Tongue (tissue), 1 donor: ENCODE data around the gene ERP27. TPM values are rescaled to one million over a fixed set of nuclear protein-coding genes. Genes with fewer than 3 reads are reported as not detected.

Experiments used
- total RNA-seq: library from RNA; depleted of rRNA; stranded (reverse); fragments of >200 nt; gene quantifications from one replicate; pipeline ENCODE4 v1.2.3, GENCODE V29; 2014

ERP27 gene
- total RNA-seq, 1 donor from 2014 or later = 1.9 TPM

Other genes with a start within 250 kb of the ERP27 start
- gene GUCY2C, start 241.9 kb downstream of the ERP27 start, total RNA-seq = 0.21 TPM
- 25.3 TPM for gene WBP11, start 135.1 kb downstream of the ERP27 start, total RNA-seq
- 1.3 TPM for gene C12orf60, start 134.9 kb downstream of the ERP27 start, total RNA-seq
- gene SMCO3, start 124.4 kb downstream of the ERP27 start, total RNA-seq = 0.51 TPM
- gene ART4, start 95.0 kb downstream of the ERP27 start, total RNA-seq = 0.10 TPM
- gene MGP, start 52.7 kb downstream of the ERP27 start, total RNA-seq = 97.7 TPM
- gene ARHGDIB, start 23.1 kb upstream of the ERP27 start, total RNA-seq = 23.0 TPM
- gene PDE6H, start 34.5 kb upstream of the ERP27 start, total RNA-seq = not detected